ENCODE measurements around the gene MPZL3. TPM values are rescaled to one million over a fixed set of nuclear protein-coding genes. Genes with fewer than 3 reads are reported as not detected.

The MPZL3 gene
- total RNA-seq, 1 donor from 2014 or later = 26.1 TPM

GRCh38 chr11:118264569-118265465 is 12.7 kb upstream of the MPZL3 start:
- no peak for DNase-seq

GRCh38 chr11:118263695-118264568 is 11.8 kb upstream of the MPZL3 start, which contains the start of gene MPZL2:
Gene MPZL2 (minus strand): TSS chr11:118264297. CDS start chr11:118264153, 144 bp downstream.
- DNase-seq = no peak

GRCh38 chr11:118263112-118263511 is 10.9 kb upstream of the MPZL3 start:
- DNase-seq = no peak

GRCh38 chr11:118260353-118260752 is 8.2 kb upstream of the MPZL3 start:
- DNase-seq = no peak

GRCh38 chr11:118259138-118259537 is 7.0 kb upstream of the MPZL3 start:
- no peak for DNase-seq

- DNase-seq = no peak
These were observed 6.2 kb upstream of the MPZL3 start for GRCh38 chr11:118258410-118258809.

- no peak for DNase-seq
These were observed 523 bp upstream of the MPZL3 start for GRCh38 chr11:118252688-118253087.

GRCh38 chr11:118247041-118247440 is 5.1 kb downstream of the MPZL3 start:
- DNase-seq = no peak

GRCh38 chr11:118245936-118246562 is 6.1 kb downstream of the MPZL3 start:
- DNase-seq = no peak

- no peak for DNase-seq
These were observed 8.0 kb downstream of the MPZL3 start for GRCh38 chr11:118243993-118244762.

GRCh38 chr11:118243161-118243560 is 9.0 kb downstream of the MPZL3 start:
- DNase-seq = no peak

- DNase-seq = no peak
These were observed 10.4 kb downstream of the MPZL3 start for GRCh38 chr11:118241764-118242098.

- no peak for DNase-seq
These were observed 11.0 kb downstream of the MPZL3 start for GRCh38 chr11:118240999-118241763.

GRCh38 chr11:118239509-118240205 is 12.5 kb downstream of the MPZL3 start:
- DNase-seq = no peak

GRCh38 chr11:118238929-118239328 is 13.2 kb downstream of the MPZL3 start:
- DNase-seq = no peak

- DNase-seq = no peak
These were observed 13.7 kb downstream of the MPZL3 start for GRCh38 chr11:118238421-118238820.

- DNase-seq = no peak
These were observed 16.0 kb downstream of the MPZL3 start for GRCh38 chr11:118236170-118236569.

- DNase-seq = no peak
These were observed 17.3 kb downstream of the MPZL3 start for GRCh38 chr11:118234833-118235232.

GRCh38 chr11:118233850-118234249 is 18.3 kb downstream of the MPZL3 start:
- DNase-seq = no peak

- DNase-seq = no peak
These were observed 18.8 kb downstream of the MPZL3 start for GRCh38 chr11:118233377-118233776.
